NOMO-1 treated with dmso at 0.1 percent for 144 hours (cell line): ENCODE measurements around the gene METTL25B.

Experiments used
- DNase-seq: peaks from one replicate; lab custom pipeline; 2025; ENCODE audit not compliant: unreplicated experiment; lab: John Stamatoyannopoulos, UW

Gene METTL25B

DNA sequence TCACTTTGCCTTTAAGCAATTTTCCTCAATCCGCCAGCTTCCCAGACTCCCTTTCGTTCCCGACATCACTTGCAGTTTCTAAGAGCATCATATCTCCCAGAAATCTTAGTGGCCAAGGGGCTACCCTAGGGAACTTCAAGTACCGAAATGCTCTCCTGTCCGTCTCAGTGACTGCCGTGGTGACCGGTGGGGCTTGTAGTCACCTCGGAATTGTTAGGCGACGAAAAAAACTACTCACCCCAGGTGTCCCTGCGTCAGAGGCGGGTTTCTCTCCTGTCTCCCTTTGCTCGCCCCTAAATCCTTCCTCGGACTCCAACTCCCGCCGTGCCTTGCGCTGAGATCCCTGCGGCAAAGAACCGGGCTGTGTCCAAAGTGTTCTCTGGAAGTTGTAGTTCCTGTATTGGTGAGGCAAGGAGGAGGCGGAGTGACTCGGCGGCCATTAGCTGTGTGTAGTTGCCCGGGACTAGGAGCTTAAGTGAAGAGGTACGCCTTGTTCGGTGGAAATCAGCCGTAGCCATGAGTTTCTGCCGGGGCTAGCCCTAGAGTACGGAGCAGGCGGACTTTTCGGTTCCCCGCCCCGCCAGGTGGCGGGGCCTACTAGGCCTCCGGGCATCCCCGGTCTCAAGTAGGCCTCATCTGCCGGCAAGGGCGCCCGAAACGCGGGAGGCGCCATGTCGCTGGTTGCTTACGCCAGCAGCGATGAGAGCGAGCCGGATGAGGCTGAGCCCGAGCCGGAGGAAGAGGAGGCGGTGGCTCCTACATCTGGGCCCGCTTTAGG is 39.0 kb downstream of the METTL25B start, which contains the start of gene PRCC:
PRCC (plus strand) TSS at position 435 of the 778 bp plus-strand sequence; CDS start at position 672, 237 bp downstream.
- DNase-seq: peak; percentile 100

DNA sequence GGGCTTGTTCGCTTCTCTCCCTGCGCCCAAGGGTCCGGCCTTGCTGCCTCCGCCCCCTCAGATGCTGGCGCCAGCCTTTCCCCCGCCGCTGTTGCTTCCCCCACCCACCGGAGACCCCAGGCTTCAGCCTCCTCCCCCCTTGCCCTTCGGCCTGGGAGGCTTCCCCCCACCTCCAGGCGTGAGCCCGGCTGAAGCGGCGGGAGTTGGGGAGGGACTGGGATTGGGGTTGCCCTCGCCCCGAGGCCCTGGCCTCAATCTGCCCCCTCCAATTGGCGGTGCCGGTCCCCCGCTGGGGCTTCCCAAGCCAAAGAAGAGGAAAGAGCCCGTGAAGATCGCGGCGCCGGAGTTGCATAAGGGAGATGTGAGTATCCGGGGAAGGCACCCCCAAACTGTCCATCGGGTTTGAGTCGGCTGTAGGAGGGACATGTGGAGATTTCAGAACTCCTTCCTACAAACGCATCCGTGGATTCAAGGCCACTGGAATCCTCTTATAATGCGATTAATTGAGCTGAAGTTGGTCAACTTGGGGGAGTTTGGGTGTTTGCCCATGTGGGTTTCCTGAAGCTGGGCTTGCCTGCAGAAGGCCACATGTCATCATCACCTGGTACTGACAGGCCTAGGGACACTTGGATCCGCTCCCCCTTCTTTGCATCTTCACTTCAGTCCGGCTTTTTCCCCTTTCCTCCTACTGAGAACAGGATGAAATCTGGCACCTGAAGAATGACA is 39.8 kb downstream of the METTL25B start:
- DNase-seq: no peak

DNA sequence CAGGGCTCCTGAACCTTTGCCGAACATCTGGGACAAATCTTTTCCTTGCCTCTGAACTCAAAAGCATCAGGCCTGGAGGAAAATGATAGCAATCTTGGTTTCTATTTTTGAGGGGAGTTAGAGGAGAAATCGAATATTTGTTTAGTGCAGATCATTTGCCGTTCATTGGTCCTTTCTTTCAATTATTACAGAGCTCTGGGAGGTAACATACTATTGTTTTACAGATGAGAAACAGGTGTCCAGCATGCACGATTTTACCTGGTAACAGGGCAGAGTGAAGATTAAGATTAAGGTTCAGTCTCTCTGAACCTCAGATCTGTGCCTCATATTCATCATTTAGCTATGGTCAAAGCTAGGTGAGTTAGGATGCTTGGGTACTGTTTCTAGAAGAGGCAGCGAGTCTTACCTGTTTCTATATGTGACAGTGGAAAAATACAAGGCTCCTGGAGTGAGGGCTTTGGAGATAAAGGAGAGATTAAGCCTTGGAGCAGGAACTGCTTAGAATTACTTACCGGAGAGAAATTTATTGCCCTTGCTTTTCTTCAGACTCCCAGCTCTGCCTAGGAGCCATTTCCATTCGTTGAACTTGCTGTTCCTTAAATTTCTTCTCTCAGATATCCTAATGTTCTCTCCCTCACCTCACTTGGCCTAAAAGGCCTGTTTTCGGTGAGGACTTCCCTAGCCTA is 40.5 kb downstream of the METTL25B start:
- DNase-seq: no peak

DNA sequence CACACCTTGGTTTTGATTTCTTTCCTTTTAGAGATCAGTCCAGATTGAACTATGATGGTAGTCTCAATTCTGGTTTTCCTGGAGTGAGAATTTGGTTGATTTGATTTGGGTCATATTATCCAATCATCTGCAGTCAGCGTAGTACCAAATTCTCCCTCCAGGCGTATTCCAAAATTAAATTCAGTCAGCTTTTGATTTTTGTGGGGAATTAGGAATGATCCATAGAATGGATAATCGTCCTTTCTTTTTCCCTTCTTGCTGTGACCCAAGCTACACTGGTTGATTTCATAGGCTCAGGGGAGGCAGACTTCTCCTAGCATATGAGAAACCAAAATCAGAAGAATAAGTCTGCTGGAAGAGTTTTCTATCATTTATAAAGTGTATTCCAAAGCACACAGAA is 44.0 kb downstream of the METTL25B start:
- no peak for DNase-seq

DNA sequence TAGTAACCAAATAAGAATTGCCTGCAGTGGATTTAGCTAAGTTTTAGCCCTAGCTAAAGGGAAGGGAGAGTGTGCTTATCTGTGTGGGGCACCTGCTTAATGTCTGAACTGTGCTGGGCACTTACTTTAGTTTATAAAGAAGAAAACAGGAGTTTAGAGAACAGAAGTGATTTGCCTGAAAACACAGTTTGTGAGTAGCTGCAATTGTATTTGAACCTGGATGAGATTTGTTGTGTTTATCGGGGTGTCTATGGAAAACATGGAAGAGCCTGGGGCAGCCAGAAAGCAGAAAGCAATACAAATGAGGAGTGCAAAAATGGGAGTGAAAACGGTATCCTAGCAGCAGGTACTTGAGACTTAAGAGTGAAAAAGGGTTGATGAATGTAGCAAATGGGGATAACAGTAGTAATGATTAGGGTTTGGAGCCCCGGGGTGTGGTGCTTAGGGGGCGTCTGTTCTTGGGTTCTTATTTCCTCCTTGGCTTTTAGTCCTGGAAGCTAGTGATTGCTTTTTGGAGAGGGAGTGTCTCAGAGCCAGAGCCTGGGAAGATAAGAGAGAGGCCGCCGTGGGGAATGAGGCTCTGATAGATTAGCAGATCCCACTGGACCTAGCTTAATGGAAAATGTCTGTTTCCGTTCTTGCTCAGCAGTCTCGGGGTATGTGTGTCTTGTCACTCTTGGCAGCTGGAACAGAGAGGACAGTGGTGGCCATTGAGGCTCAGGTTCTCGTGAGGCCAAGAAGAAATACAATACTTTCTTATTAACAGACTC is 44.6 kb downstream of the METTL25B start:
- DNase-seq: no peak

DNA sequence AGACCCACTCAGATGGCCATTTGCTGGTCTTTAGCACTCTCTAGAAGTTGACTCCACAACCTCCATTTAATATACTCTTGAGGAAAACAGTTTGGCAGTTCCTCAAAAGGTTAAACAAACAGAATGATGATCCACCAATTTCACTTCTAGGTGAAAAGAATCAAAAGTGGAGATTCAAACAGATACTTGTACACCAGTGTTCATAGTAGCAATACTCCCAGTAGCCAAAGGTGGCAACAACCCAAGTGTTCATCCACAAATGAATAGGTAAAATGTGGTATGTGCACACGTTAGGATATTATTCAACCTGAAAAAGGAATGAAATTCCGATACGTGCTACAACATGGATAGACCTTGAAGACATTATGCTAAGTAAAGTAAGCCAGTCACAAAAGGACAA is 45.3 kb downstream of the METTL25B start:
- DNase-seq: no peak

DNA sequence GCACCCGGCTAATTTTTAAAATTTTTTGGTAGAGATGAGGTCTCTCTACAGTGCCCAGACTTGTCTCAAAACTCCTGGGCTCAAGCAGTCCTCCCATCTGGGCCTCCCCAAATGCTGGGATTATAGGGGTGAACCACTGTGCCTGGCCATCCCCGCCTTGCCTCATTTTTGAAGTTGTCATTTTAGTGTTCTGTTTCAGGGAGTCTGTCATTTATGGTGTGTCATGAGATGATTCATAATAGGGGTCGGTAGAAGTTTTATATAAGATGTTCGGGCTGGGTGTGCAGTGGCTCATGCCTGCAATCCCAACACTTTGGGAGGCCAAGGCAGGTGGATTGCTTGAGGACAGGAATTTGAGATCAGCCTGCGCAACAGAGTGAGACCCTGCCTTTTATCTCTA is 47.5 kb downstream of the METTL25B start:
- DNase-seq: no peak

DNA sequence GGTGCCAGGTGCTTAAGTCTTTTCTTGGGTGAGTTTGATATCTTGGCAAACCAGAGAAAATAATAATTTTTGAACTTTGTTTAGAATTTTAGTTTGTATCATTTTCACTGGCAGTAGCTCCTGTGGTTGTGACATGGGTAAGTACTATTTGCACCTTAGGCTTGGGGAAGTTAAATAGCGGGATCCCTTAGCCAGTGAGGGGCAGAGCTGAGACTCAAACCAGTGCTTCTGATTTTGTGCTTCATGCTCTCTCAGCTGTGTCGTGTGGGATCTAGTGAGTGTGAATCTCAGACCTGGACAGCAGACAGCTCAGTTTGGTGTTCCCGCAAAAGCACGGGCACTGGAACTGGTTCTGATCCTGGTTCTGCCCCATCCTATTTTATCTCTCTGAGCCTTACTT is 48.7 kb downstream of the METTL25B start:
- DNase-seq: no peak

DNA sequence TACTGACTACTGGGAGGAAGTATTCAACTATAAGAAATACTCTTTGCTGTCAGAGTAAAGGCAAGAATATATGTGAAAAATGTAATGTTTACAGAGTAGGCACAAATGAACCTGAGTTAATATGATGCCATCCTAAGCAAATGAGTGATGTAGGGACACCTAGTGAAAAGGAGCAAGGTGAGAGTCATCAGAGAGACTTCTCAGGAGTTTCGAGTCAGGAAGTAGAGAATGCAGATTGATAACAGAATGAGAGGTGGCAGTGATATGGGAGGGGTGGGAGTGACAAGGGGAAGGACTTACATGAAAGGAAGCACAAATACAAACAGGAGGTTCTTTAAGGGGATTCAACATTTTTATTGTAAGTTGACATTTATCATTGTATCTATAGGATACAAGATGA is 49.3 kb downstream of the METTL25B start:
- DNase-seq: no peak

DNA sequence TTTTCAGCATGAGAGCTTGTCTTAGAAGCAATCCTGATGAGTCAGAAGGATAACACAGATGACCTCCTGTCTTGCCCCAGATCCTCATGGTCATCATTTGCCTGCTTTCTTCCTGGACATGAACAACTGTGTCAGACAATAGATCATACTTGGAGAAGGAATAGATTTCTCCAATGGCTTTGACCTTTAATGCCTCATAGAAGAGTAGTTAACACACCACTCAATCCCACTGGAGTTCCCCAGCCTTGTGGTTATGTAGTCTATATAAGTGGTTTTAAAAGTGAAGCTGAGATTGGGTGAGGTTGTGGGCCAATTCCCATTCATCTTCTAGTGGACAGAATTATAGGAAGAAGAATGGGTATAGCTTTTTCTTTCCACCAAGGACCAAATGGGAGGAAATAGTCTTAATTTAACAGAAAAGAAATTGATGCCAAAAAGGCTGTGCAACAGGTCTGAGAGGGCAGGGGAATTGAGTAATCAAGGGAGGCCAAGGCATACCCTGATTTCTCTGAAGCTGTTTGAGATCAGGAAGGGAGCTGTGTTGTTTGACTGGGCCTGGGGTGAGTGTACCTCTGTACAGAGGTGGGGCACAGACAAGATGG is 53.4 kb downstream of the METTL25B start:
- no peak for DNase-seq

DNA sequence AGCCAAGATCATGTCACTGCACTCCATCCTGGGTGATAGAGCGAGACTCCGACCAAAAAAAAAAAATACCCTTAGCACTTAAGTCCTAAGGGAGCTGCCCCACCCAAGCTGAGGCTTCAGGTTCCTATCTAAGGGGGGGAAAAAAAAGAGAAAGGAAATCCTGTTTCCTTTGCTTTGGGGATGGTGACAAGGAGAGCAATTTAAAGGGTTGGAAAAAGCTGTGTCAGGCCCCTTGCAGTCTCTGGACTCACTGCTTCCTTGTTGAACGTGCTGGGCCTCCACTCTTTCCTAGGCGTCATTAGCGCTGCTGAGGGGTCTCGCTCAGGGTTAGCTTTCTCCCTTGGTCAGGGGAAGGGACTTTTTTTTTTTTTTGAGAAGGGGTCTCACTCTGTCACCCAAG is 57.2 kb downstream of the METTL25B start:
- no peak for DNase-seq
